GM23338 (cell line): ENCODE data around the gene CDIPT.

Experiments used
- CREB1 ChIP-seq: fragments of 250-450 bp; sonication (Bioruptor Pico); IDR thresholded peaks from 2 replicates; pipeline ENCODE4 v1.5.0; 2020; ENCODE audit warnings: low read depth, mild to moderate bottlenecking, moderate library complexity
- EZH2 ChIP-seq: fragments of 200-600 bp; sonication (generic); IDR thresholded peaks from one replicate; pipeline ENCODE4 v1.8.0; 2017; ENCODE audit warnings: antibody characterized with exemption, mild to moderate bottlenecking, low read depth; ENCODE audit not compliant: unreplicated experiment
- EZH2phosphoT487 ChIP-seq: fragments of 200-600 bp; sonication (generic); IDR thresholded peaks from one replicate; pipeline ENCODE4 v1.8.1; 2018; ENCODE audit warnings: antibody characterized with exemption; ENCODE audit not compliant: unreplicated experiment
- JUNB ChIP-seq: IDR thresholded peaks from one replicate; pipeline ENCODE4 v1.6.1; 2016; ENCODE audit warnings: antibody characterized with exemption; ENCODE audit not compliant: unreplicated experiment
- NANOG ChIP-seq: IDR thresholded peaks from 2 replicates; pipeline ENCODE4 v1.6.1; 2016; ENCODE audit warnings: antibody characterized with exemption, borderline replicate concordance
- POLR2AphosphoS5 ChIP-seq: IDR thresholded peaks from 2 replicates; pipeline ENCODE4 v1.6.1; 2016; ENCODE audit warnings: antibody characterized with exemption, low read depth
- ZNF114 ChIP-seq: fragments of 250-450 bp; sonication (Bioruptor Pico); IDR thresholded peaks from 2 replicates; pipeline ENCODE4 v1.5.0; 2020; ENCODE audit warnings: mild to moderate bottlenecking, moderate library complexity
- TF ChIP-seq, protein P1 (sequence below), 2 experiments: fragments of 200-600 bp in 1 of 2; sonication (generic) in 1 of 2; conservative IDR thresholded peaks; 2 replicates each; pipeline versions ENCODE4 v1.5.1 to v1.6.1; 2016 to 2017; ENCODE audit warnings: antibody characterized with exemption in 2 of 2, low read depth in 2 of 2, mild to moderate bottlenecking in 2 of 2, moderate library complexity in 1 of 2
- TF ChIP-seq, protein P2 (sequence below): IDR thresholded peaks from 2 replicates; pipeline ENCODE4 v1.6.1; 2016; ENCODE audit warnings: antibody characterized with exemption
- TF ChIP-seq, protein P3 (sequence below): fragments of 250-450 bp; sonication (Bioruptor Pico); IDR thresholded peaks from 2 replicates; pipeline ENCODE4 v1.5.0; 2020; ENCODE audit warnings: mild to moderate bottlenecking, moderate library complexity

DNA sequence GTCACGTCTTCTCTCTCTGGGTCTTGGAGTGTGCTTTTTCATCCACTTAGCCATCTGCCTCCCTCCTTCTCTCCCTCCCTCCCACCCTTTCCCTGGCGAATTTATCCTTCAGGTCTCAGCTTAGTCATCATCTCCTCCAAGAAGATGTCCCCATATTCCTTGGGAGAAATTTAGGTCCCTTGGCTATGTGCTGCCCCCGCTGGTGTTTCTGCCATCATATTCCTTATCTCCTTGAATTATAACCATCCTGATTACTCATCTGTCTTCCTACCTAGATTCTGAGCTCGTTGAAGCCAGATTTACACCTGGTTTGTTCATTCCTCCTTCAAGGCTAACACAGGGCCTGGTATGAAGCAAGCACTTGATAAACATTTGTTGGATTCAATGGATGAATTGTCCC lies 31.3 kb upstream of the CDIPT start:
- TF ChIP-seq, protein P1, sequence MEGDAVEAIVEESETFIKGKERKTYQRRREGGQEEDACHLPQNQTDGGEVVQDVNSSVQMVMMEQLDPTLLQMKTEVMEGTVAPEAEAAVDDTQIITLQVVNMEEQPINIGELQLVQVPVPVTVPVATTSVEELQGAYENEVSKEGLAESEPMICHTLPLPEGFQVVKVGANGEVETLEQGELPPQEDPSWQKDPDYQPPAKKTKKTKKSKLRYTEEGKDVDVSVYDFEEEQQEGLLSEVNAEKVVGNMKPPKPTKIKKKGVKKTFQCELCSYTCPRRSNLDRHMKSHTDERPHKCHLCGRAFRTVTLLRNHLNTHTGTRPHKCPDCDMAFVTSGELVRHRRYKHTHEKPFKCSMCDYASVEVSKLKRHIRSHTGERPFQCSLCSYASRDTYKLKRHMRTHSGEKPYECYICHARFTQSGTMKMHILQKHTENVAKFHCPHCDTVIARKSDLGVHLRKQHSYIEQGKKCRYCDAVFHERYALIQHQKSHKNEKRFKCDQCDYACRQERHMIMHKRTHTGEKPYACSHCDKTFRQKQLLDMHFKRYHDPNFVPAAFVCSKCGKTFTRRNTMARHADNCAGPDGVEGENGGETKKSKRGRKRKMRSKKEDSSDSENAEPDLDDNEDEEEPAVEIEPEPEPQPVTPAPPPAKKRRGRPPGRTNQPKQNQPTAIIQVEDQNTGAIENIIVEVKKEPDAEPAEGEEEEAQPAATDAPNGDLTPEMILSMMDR (conservative IDR thresholded peaks at IDR 0.05; ENCODE audit: low read depth in 2 of 2) = no peak
- TF ChIP-seq CREB1 = no peak
- no peak for TF ChIP-seq EZH2phosphoT487
- TF ChIP-seq, protein P2, sequence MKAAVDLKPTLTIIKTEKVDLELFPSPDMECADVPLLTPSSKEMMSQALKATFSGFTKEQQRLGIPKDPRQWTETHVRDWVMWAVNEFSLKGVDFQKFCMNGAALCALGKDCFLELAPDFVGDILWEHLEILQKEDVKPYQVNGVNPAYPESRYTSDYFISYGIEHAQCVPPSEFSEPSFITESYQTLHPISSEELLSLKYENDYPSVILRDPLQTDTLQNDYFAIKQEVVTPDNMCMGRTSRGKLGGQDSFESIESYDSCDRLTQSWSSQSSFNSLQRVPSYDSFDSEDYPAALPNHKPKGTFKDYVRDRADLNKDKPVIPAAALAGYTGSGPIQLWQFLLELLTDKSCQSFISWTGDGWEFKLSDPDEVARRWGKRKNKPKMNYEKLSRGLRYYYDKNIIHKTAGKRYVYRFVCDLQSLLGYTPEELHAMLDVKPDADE = no peak
- TF ChIP-seq POLR2AphosphoS5 = no peak
- no peak for TF ChIP-seq EZH2
- no peak for TF ChIP-seq JUNB
- no peak for TF ChIP-seq NANOG
- TF ChIP-seq, protein P3, sequence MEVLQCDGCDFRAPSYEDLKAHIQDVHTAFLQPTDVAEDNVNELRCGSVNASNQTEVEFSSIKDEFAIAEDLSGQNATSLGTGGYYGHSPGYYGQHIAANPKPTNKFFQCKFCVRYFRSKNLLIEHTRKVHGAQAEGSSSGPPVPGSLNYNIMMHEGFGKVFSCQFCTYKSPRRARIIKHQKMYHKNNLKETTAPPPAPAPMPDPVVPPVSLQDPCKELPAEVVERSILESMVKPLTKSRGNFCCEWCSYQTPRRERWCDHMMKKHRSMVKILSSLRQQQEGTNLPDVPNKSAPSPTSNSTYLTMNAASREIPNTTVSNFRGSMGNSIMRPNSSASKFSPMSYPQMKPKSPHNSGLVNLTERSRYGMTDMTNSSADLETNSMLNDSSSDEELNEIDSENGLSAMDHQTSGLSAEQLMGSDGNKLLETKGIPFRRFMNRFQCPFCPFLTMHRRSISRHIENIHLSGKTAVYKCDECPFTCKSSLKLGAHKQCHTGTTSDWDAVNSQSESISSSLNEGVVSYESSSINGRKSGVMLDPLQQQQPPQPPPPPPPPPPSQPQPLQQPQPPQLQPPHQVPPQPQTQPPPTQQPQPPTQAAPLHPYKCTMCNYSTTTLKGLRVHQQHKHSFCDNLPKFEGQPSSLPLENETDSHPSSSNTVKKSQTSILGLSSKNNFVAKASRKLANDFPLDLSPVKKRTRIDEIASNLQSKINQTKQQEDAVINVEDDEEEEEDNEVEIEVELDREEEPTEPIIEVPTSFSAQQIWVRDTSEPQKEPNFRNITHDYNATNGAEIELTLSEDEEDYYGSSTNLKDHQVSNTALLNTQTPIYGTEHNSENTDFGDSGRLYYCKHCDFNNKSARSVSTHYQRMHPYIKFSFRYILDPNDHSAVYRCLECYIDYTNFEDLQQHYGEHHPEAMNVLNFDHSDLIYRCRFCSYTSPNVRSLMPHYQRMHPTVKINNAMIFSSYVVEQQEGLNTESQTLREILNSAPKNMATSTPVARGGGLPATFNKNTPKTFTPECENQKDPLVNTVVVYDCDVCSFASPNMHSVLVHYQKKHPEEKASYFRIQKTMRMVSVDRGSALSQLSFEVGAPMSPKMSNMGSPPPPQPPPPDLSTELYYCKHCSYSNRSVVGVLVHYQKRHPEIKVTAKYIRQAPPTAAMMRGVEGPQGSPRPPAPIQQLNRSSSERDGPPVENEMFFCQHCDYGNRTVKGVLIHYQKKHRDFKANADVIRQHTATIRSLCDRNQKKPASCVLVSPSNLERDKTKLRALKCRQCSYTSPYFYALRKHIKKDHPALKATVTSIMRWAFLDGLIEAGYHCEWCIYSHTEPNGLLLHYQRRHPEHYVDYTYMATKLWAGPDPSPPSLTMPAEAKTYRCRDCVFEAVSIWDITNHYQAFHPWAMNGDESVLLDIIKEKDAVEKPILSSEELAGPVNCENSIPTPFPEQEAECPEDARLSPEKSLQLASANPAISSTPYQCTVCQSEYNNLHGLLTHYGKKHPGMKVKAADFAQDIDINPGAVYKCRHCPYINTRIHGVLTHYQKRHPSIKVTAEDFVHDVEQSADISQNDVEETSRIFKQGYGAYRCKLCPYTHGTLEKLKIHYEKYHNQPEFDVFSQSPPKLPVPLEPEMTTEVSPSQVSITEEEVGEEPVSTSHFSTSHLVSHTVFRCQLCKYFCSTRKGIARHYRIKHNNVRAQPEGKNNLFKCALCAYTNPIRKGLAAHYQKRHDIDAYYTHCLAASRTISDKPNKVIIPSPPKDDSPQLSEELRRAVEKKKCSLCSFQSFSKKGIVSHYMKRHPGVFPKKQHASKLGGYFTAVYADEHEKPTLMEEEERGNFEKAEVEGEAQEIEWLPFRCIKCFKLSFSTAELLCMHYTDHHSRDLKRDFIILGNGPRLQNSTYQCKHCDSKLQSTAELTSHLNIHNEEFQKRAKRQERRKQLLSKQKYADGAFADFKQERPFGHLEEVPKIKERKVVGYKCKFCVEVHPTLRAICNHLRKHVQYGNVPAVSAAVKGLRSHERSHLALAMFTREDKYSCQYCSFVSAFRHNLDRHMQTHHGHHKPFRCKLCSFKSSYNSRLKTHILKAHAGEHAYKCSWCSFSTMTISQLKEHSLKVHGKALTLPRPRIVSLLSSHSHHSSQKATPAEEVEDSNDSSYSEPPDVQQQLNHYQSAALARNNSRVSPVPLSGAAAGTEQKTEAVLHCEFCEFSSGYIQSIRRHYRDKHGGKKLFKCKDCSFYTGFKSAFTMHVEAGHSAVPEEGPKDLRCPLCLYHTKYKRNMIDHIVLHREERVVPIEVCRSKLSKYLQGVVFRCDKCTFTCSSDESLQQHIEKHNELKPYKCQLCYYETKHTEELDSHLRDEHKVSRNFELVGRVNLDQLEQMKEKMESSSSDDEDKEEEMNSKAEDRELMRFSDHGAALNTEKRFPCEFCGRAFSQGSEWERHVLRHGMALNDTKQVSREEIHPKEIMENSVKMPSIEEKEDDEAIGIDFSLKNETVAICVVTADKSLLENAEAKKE (CRISPR knock-in tag) = no peak
- TF ChIP-seq ZNF114 (CRISPR knock-in tag) = no peak
